ENCODE results near the gene MYO15A.

DNA sequence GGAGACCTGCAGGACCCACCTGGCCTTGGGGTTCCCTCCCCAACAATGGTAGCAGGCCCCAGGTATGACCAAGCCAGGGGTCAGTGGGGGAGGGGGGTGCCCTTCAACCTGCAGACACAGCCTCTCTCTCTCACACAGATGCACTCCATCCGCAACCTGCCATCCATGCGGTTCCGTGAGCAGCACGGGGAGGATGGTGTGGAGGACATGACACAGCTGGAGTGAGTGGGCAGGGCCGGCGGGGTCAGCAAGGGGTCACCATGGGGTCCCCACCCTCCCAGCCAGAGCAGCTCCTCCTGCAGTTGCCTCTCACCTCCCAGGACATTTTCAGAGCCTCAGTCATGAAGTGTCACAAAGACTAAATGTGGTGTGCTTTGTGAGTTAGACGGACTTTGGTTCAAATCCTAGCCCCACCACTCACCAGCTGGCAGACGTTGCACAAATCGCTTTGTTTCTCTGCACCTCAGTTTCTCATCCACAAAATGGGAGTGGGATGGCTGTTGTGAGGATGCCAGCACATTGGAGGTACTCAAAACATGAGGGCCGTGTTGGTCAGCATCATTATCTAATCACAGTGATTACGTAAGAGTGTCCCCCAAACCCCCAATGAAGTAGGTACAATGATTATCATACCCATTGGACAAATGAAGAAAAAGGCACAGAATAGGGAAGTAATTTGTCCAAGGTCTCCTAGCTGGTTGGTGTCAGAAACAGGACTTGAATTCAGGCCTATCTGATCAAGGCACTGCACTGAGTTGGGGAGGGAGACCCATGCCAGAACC is 16.0 kb downstream of the MYO15A start:
- TF ChIP-seq POLR2A (IDR thresholded peaks at IDR 0.05; ENCODE audit: low read length) (no peak), GATA1 (IDR thresholded peaks at IDR 0.05; ENCODE audit: low read depth, low read length) (no peak)

All from erythroblast (primary cell).